NCI-H748 treated with DMSO at 0.1 percent for 48 hours (cell line): ENCODE results near the gene DPM3.
"Not testable (repeated sequence)": the region's sequence is repeated elsewhere in the genome, so short reads cannot be mapped to it uniquely, and the experiment has no call there.

Experiments used
- DNase-seq: peaks from one replicate; lab custom pipeline; 2025; lab: John Stamatoyannopoulos, UW

The DPM3 gene

DNA sequence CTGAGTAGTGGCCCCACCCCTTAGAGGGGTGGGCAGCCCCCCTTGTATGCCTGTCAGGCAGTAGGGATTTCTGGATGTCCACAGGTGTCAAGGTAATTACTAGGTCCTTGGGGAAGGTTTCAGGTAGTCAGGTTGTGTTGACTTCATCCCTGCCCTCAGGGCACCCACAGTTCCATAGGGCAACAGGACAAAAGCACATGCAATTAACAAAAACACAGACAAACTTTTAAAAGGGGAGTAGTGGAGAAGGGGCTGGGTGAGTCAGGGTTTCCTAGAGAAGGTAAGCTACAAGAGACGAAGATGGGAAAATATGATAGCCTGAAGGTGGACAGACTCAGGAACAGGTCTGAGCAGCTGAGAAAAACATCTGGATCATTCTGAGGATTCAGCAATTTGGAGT is 18.7 kb upstream of the DPM3 start:
- no peak for DNase-seq

DNA sequence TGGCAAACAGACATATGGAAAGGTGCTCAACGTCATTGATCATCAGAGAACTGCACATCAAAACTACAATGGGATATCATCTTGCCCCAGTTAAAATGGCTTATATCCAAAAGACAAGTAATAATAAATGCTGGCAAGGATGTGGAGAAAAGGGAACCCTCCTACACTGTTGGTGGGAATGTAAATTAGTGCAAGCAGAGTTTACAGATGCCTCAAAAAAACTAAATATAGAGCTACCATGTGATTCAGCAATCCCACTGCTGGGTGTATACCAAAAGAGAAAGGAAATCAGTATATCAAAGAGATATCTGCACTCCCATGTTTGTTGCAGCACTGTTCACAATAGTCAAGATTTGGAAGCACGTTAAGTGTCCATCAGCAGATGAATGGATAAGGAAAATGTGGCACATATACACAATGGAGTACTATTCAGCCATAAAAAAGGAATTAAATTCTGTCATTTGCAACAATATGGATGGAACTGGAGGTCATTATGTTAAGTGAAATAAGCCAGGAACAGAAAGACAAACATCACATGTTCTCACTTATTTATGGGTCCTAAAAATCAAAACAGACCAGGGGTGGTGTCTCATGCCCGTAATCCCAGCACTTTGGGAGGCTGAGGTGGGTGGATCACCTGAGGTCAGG is 15.8 kb upstream of the DPM3 start:
- DNase-seq, result not testable (repeated sequence)

DNA sequence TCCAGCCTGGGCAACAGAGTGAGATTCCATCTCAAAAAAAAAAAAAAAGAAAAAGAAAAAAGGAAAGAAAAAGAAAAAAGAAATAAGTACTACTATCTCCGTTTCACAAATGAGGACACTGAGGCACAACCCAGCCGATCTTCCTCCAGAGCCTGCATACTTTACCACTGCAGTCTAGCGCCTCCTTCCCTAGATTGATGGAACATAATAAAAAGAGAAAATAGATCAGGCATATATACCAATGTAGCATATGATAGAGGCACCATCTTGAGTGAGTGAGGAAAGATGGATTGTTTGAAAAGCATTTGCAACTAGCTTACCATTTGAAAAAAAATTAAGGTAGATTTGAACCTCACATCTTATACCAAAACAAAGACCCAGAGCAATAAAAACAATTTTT is 5.2 kb upstream of the DPM3 start:
- no peak for DNase-seq

DNA sequence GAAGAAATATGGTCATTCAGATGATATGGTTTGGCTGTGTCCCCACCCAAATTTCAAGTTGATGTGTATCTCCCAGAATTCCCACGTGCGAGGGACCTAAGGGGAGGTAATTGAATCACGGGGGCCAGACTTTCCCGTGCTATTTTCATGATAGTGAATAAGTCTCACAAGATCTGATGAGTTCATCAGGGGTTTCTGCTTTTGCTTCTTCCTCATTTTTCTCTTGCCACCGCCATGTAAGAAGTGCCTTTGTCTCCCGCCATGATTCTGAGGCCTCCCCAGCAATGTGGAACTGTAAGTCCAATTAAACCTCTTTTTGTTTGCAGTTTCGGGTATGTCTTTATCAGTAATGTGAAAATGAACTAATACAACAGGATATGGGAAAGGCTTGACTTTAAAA is 1.4 kb upstream of the DPM3 start:
- DNase-seq, result no peak

DNA sequence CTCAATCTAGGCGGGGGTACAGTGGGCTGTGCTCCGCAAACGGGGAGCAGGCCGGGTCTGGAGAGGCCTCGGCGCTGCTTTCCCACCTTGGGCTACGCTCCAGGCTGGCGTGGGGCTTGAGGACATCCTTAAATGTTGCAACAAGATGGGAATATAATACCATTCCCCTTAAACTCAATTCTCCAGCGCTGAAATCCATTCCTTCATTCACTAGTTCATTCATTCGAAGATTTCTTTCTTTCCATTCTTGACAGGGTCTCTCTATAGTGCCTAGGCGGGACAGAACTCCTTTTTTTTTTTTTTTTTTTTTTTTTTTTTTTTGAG is 261 bp upstream of the DPM3 start:
- DNase-seq, result no peak

DNA sequence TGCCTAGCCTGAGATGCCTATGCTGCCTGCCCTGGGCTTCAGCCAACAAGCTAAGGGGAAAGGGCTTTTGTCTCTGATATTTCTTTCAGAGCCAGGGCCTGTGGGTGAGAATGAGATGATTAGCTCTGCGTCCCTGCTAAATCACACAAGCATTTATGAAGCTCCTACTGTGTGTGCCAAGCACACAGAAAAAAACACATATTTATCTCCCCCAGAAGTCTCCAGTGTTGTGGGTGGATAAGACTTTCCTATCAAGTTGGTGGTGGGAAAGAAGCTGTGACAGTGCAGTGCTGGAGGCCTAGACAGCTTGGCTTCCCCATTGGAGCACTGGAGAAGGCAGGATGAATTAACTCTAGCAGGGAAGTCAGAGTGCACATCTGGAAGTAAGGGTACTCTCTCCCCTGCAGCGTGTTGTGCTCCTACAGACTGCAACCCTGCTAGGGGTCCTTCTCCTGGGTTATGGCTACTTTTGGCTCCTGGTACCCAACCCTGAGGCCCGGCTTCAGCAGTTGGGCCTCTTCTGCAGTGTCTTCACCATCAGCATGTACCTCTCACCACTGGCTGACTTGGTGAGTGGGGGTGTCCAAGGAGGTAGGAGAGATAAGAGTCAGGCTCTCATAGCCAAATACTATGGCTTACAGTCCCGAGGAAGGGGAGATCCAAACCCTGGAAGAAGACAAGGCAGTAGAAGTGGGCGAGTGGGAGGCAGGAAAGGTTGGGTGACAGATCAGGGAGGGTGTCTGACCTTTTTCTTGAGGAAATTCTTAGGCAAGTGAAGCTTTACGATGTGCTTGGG is 3.0 kb downstream of the DPM3 start:
- DNase-seq, result no peak

DNA sequence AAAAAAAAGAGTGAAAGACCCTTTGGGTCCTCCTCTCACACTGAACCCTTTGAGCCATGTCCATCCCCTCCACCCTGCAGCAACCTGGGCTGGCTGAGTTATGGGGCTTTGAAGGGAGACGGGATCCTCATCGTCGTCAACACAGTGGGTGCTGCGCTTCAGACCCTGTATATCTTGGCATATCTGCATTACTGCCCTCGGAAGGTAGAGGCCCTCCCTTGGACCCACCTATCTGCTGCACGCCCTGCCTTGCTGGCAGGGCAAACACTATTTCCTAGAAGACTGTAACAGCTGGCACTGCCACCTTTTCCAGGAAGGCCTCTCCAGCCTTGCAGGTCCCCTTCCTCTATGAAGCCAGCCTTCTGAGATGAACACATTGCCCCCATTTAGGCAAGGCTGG is 3.6 kb downstream of the DPM3 start:
- no peak for DNase-seq

DNA sequence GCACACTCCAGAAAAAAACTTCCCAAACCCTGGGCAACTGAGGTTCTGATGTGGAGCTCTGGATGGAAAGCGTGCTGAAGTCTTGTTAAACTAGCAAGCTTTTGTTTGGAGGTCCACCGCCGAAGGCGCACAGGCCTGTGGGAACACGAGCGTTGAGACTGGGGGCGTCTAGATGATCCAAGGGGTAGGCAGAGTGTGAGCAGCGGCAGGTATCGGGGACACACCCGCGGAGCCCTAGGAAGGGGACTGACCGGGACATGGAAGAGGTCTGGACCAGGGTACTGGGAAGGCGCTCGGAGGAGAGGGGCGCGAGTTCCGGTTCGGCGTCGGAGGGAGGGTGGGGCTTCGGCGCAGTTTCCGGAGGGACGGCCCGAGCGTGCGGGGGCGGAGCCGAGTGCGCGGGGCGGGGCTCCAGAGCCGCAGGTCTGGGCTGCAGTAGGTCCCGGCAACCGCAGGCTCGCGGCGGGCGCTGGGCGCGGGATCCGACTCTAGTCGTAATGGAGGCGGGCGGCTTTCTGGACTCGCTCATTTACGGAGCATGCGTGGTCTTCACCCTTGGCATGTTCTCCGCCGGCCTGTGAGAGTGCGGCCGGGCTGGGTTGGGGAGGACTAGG is 4.8 kb downstream of the DPM3 start, which contains the start of gene SLC50A1:
Gene SLC50A1, plus strand, starts transcription at position 438 of the 614 bp plus-strand sequence. Its CDS starts 60 bp downstream, at position 498.
- DNase-seq, result peak; percentile 90

DNA sequence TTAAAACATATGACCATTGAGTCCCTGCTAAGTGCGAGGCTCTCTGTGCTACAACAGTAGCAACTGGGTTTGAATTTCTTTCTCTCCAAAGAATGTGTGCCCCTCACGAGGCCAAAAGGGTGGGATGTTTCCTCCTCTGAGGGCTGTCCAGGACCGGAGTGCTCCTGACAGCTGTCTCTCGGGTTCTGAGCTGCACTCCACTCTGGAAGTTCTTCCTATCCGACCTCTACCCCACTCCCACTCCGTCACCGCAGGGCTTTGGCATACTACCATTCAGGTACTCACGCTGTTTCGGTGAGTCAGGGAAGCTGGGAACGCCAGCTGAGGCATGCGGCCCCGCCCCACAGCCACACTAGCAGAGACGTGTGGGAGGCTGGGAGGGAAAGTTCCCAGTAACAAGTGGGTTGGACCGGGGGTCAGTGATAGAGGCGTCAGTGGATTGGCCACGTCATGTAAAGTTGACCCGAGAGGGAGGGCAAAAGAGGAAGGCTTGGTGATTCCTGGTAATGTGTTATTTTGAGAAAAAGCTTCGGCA is 5.4 kb downstream of the DPM3 start:
- peak; percentile 43 for DNase-seq

DNA sequence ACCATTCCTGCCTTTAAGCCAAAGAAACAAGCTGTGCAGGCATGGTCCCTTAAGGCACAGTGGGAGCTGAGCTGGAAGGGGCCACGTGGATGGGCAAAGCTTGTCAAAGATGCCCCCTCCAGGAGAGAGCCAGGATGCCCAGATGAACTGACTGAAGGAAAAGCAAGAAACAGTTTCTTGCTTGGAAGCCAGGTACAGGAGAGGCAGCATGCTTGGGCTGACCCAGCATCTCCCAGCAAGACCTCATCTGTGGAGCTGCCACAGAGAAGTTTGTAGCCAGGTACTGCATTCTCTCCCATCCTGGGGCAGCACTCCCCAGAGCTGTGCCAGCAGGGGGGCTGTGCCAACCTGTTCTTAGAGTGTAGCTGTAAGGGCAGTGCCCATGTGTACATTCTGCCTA is 6.0 kb downstream of the DPM3 start:
- no peak for DNase-seq

DNA sequence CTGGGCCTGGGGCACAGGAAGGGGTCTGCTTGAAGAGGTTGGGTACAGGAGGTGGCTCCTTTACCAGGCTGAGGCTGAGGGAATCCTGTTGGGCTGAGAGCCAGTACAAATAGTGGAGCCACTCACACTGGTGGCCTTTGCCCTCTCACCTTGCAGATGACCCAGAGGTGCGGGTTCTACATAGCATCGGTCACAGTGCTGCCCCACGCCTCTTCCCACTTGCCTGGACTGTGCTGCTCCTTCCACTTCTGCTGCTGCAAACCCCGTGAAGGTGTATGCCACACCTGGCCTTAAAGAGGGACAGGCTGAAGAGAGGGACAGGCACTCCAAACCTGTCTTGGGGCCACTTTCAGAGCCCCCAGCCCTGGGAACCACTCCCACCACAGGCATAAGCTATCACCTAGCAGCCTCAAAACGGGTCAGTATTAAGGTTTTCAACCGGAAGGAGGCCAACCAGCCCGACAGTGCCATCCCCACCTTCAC is 6.5 kb downstream of the DPM3 start:
- no peak for DNase-seq

DNA sequence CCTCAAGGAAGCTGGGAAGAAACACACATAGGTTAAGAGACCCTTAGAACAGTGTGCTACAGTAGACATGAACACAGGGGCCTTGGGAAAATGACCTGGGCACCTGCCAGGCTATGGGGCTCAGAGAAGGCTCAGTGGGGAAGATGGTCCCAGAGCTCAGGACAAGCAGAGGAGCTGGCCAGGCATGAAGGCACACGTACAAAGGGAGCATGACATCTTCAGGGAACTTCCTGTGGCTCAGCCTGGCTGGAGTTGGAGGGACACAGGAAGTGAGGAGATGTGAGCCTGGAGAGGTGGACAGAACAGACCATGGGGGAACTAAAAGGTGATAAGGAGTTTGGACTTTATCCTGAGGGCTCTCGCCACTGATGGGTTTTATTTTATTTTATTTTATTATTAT is 8.5 kb downstream of the DPM3 start:
- DNase-seq, result no peak

DNA sequence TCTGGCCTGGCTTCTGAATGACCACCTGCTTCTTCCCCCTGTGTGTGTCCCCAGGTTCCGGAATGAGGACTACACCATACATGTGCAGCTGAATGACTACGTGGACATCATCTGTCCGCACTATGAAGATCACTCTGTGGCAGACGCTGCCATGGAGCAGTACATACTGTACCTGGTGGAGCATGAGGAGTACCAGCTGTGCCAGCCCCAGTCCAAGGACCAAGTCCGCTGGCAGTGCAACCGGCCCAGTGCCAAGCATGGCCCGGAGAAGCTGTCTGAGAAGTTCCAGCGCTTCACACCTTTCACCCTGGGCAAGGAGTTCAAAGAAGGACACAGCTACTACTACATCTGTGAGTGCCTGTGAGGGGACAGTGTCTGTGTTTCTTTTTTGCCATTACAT is 9.0 kb downstream of the DPM3 start:
- DNase-seq, result no peak

DNA sequence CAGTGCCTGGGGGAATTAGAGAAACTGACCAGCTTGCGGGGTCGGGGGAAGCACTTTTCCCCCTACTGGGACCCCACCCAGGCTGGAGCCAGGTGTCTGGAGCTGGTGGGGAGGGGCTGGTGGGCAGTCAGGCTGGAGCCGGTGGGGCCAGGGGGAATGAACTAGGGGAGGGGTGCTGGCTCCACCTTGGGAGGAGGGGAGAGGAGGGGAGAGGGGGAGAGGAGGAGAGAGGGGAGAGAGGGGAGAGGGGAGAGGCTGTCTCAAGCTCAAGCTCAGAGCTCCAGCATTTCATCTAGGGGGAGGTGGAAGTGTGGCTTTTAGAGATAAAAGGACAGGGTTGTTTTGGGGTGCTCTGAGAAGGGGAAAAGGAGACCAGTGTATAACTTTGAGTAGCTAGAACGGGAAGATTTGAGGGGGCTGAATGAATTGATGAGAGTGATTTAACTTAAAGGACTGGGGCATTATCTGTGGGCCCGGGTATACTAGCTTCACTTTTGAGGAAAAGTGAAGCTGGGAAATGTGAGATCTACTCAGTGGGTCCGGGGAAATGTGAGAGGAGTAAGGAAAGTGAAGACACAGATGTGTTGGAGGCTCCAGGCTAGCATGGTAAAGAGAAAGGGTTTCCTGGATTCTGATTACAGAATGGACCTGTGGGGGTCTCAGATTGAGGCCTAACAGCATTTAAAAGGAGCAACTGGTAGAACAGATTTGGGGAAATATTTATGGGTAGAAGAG is 9.9 kb downstream of the DPM3 start:
- DNase-seq, result no peak

DNA sequence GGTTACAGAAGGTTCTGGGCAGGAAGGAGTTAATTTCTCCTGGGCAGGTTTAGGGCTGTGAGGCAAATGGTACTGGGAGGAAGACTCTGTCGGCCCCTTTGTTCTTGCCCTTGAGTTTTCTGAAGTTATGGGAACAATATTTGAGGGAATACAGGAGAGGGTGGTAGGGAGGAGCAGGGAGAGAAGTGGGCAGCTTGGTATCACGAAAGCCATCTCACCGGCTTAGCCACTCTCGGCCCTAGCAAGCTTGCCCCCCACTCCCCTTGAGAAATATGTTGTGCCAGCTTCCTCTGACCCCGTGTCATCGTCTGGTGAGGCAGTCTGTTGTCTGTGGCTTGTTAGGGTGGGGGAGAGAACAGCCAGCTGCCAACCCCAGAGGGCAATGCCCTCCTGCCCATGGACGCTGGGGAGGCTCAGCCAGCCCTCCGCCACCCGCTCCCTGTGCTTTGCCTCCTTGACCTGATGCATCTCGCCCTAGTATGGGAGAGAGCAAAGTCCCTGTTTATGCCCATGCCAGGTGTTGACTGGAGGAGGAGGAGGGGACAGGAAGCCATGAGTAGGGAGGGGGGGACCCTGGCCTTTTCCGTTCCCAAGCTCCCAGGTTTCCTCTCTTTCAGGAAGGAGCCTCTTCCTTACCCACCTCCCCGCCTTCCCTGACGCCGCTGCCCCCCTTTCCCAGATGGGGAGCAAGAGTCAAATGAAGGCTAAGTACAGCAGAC is 11.4 kb downstream of the DPM3 start:
- no peak for DNase-seq

DNA sequence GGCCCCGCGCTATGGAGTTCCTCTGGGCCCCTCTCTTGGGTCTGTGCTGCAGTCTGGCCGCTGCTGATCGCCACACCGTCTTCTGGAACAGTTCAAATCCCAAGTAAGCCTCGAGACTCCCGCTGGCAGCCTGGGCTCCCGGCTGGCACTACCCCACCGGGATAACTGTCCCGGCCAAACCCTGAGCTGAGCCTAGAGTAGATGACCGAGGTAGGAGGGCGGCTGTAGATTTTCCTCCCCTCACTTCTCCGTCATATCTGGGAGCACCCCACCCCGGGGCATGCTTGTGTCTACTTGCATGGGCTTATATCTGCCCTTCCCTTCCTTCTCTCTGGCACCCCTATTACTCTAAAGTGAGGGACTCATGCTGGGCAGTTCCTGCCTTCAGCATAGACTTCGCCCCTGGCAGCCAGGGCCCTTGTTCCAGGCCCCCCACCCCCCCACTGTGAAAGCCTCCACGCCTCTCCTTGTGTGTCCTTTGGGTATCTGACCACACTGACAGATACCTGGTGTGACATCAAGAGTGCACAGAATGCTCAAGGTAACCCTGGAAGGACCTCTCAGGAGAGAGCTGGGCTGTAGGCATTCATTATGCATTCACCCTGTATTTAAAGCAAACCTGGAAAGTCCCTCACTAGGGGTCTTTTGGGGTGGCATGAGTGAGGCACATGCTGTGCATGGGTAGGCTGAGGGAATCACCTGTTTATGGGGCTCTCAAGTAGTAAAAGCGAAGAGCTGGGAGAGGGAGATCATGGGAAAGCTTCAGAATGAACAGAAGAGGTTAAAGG is 12.2 kb downstream of the DPM3 start:
- DNase-seq, result no peak

DNA sequence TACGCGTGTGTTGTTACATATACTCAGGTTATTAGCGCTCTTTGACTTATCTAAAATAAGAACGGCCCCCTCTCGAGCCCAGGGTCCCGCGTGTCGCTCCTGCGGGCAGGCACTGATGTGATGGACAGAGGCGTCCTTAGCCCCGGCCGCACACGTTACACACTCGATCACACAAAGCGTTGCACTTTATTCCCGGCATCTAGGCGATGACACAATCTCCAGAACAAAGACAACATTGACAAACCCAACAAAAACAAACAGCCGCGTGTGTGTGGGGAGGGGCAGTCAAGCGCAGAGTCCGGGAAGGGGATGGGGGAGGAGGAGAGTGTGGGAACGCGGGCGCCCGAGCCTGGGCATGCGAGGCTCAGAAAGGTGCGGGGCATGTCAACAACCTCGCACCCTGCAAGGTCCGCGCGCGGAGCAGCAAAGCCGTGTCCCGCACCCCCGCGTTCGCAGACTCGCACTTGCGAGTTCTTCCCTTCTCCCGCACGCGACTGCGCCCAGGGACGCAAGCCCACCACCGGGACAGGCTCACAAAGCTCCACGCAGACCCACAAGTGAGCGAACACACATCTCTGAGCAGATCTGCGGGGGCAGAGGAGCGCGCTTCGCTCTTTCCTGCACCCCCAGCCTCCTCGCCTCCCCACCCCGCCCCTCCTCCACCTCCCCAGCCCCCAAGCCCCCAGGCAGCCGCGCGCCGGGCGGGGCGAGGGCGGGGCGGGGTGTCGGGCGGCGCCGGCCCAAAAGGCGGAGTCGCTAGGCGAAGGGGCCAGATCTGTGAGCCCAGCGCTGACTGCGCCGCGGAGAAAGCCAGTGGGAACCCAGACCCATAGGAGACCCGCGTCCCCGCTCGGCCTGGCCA is 13.0 kb downstream of the DPM3 start, which contains the start of gene EFNA1:
Gene EFNA1, plus strand, starts transcription at position 772 of the 862 bp plus-strand sequence. CDS start 102 bp downstream, outside the sequence.
- peak; percentile 50 for DNase-seq

DNA sequence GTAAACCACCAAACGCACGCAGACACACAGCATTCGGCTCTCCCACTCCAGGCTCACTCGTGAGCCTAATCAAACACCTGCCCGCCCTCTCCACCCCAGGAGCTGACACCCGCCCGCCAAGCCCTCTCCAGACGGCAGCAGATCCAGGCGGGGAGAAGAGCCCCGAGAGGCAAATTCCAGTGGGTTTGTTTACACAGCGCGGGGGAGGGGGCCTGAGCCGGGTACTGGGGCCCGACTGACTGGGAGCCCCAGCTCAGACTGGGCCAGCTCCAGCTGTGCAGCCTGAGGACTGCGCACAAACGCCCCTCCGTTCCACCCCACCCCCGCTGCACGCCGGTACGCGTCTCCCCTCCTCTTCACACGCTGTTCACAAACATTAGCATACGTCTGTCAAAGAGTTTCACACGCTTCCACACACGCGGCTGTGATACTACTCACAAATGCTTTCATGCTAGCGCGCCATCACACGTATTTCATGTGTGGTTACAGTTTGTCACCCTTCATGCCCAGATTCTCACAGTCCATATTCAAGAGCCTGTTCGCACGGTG is 13.7 kb downstream of the DPM3 start:
- DNase-seq, result peak; percentile 50

DNA sequence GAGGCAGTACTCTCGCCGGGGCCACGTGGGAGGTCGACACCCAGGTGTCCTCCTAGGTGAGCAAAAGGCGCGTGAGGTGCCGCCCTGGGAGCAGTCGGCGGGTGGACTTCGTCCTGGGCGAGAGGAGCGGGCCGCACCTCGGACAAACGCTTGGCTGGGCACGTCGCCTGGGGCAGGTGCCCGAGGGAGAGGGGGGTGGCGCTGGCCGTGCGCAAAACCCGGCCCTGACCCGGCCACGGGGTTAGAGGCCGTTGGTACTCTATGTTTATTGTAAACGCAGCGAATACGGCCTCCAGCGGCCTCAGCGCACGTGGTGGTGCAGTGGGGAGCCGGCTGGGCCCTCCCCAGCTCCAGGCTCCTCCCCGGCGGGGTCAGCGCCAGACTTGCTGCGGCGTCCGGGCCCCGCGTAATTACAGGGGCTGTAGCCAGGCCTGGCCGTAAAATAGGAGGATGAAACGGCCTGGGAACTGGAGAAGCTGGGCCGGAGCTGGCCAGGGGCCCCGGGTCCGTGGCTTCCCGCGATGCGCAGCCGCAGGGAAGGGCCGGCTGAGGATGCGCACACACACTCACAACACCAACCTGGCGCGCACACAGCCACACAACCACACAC is 14.3 kb downstream of the DPM3 start:
- DNase-seq, result no peak
